ENCODE data around the gene GPD1L.

DNA sequence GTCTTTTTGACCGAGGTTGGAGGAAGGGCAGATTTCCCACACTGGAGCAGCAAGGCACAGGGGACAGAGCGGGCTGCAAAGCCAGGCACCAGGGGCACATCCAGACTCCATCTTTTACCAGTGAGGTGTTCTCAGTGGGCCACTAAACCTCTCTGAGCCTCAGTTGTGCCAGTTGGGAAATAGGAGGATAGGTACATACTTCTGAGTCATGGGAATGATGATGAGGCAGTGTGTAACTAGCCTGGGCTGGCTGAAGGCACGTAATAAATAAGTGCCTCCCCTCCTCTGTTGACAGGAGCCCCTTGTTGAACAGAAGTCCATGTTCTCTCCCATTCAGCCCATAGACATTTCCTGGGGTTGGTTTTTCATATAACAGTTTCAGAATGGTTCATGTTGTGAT, 48.7 kb downstream of the GPD1L start:
- TF ChIP-seq, protein P1, sequence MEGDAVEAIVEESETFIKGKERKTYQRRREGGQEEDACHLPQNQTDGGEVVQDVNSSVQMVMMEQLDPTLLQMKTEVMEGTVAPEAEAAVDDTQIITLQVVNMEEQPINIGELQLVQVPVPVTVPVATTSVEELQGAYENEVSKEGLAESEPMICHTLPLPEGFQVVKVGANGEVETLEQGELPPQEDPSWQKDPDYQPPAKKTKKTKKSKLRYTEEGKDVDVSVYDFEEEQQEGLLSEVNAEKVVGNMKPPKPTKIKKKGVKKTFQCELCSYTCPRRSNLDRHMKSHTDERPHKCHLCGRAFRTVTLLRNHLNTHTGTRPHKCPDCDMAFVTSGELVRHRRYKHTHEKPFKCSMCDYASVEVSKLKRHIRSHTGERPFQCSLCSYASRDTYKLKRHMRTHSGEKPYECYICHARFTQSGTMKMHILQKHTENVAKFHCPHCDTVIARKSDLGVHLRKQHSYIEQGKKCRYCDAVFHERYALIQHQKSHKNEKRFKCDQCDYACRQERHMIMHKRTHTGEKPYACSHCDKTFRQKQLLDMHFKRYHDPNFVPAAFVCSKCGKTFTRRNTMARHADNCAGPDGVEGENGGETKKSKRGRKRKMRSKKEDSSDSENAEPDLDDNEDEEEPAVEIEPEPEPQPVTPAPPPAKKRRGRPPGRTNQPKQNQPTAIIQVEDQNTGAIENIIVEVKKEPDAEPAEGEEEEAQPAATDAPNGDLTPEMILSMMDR (conservative IDR thresholded peaks at IDR 0.05 in 1 of 2, IDR thresholded peaks at IDR 0.05 in 1 of 2; ENCODE audit: extremely low read depth in 1 of 2, insufficient read depth in 1 of 2, low read depth in 1 of 2, low read length in 2 of 2) = no peak
- TF ChIP-seq EZH2 (IDR thresholded peaks at IDR 0.05; ENCODE audit: borderline replicate concordance, low read length) = no peak

All from mammary epithelial cell (primary cell).